Endothelial cell of umbilical vein (primary cell): ENCODE measurements around the gene IER5. TPM values are rescaled to one million over a fixed set of nuclear protein-coding genes. Genes with fewer than 3 reads are reported as not detected.

Experiments used
- BruUV-seq: library from RNA; stranded (reverse); fragments of 400-500 nt; replicated peaks from 2 replicates; lab custom pipeline; 2021; lab: Mats Ljungman, UMichigan
- CTCF ChIA-PET: fragments of 300-600, 350-600 bp; sonication (Branson Sonifier 250); formaldehyde crosslinking; loops from one replicate; lab custom pipeline; 2021; ENCODE audit warnings: antibody characterized with exemption, inconsistent platforms; lab: Charles Lee
- POLR2A ChIA-PET: fragments of 300-600, 350-600 bp; sonication (Branson Sonifier 250); formaldehyde crosslinking; loops from one replicate; lab custom pipeline; 2021; ENCODE audit warnings: antibody characterized with exemption, inconsistent platforms; lab: Charles Lee
- DNase-seq: peaks from one replicate; pipeline ENCODE4 v3.0.0-alpha.2; 2011; ENCODE audit warnings: low read depth, low spot score
- FAIRE-seq: peaks from 2 replicates; lab custom pipeline; 2011; peaks lifted over from hg19 to GRCh38; lab: Jason Lieb, UNC
- H2AFZ ChIP-seq: 2 replicates; pipeline ENCODE4 v1.6.0; 2012; ENCODE audit warnings: low read depth, low read length, control low read depth, inconsistent platforms
- H3K27ac ChIP-seq: 2 replicates; pipeline ENCODE4 v1.5.1; 2011; ENCODE audit warnings: low read depth, mild to moderate bottlenecking, control low read depth, low read length, moderate library complexity; ENCODE audit not compliant: insufficient read depth
- H3K27me3 ChIP-seq, 2 experiments: 2 replicates each; pipeline versions ENCODE4 v1.6.0 to v1.6.1; 2011; ENCODE audit warnings: low read length in 2 of 2, mixed read lengths in 1 of 2; ENCODE audit not compliant: control insufficient read depth in 2 of 2, insufficient read depth in 2 of 2
- H3K36me3 ChIP-seq, 2 experiments: 2 replicates in 1 of 2; 3 replicates in 1 of 2; pipeline ENCODE4 v1.5.1; 2011; ENCODE audit warnings: low read length in 2 of 2, mild to moderate bottlenecking in 1 of 2, moderate library complexity in 1 of 2; ENCODE audit not compliant: control insufficient read depth in 2 of 2, insufficient read depth in 2 of 2; ENCODE audit errors: extremely low read depth in 1 of 2
- H3K4me1 ChIP-seq: 3 replicates; pipeline ENCODE4 v1.5.1; 2011; ENCODE audit warnings: mild to moderate bottlenecking, low read length; ENCODE audit not compliant: control insufficient read depth, insufficient read depth; ENCODE audit errors: extremely low read depth
- H3K4me2 ChIP-seq: 2 replicates; pipeline ENCODE4 v1.6.1; 2011; ENCODE audit warnings: low read length, control low read depth, mixed read lengths; ENCODE audit not compliant: insufficient read depth
- H3K4me3 ChIP-seq, 3 experiments: fragments of 200-600 bp in 1 of 3; sonication (generic), shearing (Covaris generic) in 1 of 3; replicated peaks in 1 of 3; 2 replicates each; pipeline ENCODE4 v1.5.1; 2011 to 2016; ENCODE audit warnings: control low read depth in 3 of 3, low read length in 3 of 3, mild to moderate bottlenecking in 2 of 3, inconsistent platforms in 1 of 3, low read depth in 1 of 3, moderate library complexity in 1 of 3; ENCODE audit not compliant: insufficient read depth in 1 of 3
- H3K79me2 ChIP-seq: 2 replicates; pipeline ENCODE4 v1.6.0; 2012; ENCODE audit warnings: low read length, inconsistent platforms; ENCODE audit not compliant: control insufficient read depth, insufficient read depth
- H3K9ac ChIP-seq: replicated peaks from 2 replicates; pipeline ENCODE3; 2011; ENCODE audit warnings: low read length, control low read depth; ENCODE audit not compliant: insufficient read depth; ENCODE audit errors: extremely low read depth
- H3K9me1 ChIP-seq: replicated peaks from 3 replicates; pipeline ENCODE4 v1.6.0; 2011; ENCODE audit warnings: mild to moderate bottlenecking, low read length; ENCODE audit not compliant: control insufficient read depth, insufficient read depth; ENCODE audit errors: extremely low read depth
- H3K9me3 ChIP-seq: replicated peaks from 2 replicates; pipeline ENCODE4 v1.5.1; 2012; ENCODE audit warnings: low read length, inconsistent platforms; ENCODE audit not compliant: control insufficient read depth, insufficient read depth
- H4K20me1 ChIP-seq: replicated peaks from 2 replicates; pipeline ENCODE3; 2011; ENCODE audit warnings: mild to moderate bottlenecking, low read length; ENCODE audit not compliant: control insufficient read depth, insufficient read depth; ENCODE audit errors: extremely low read depth
- EZH2 ChIP-seq: IDR thresholded peaks from 2 replicates; pipeline ENCODE4 v1.6.1; 2012; ENCODE audit warnings: borderline replicate concordance, low read depth, mild to moderate bottlenecking, moderate library complexity, low read length, inconsistent platforms; ENCODE audit not compliant: severe bottlenecking
- FOS ChIP-seq: IDR thresholded peaks from 2 replicates; pipeline ENCODE4 v1.6.1; 2011; ENCODE audit warnings: mild to moderate bottlenecking, low read length, moderate library complexity, borderline replicate concordance; ENCODE audit not compliant: insufficient read depth
- GATA2 ChIP-seq: IDR thresholded peaks from 2 replicates; pipeline ENCODE4 v1.7.0; 2011; ENCODE audit warnings: low read depth, mild to moderate bottlenecking, moderate library complexity, mixed read lengths, low read length; ENCODE audit not compliant: insufficient read length, insufficient read depth
- JUN ChIP-seq: IDR thresholded peaks from 2 replicates; pipeline ENCODE4 v1.6.1; 2011; ENCODE audit warnings: borderline replicate concordance, low read depth; ENCODE audit not compliant: insufficient read length, insufficient read depth
- MYC ChIP-seq: IDR thresholded peaks from one replicate; pipeline ENCODE4 v1.6.1; 2011; ENCODE audit warnings: mild to moderate bottlenecking, low read depth, low read length
- POLR2A ChIP-seq: IDR thresholded peaks from 2 replicates; pipeline ENCODE4 v1.6.1; 2012; ENCODE audit warnings: low read depth, mild to moderate bottlenecking, control low read depth, low read length
- POLR2AphosphoS5 ChIP-seq: IDR thresholded peaks from 2 replicates; pipeline ENCODE4 v1.6.1; 2012; ENCODE audit warnings: low read depth, mild to moderate bottlenecking, control low read depth, low read length, moderate library complexity; ENCODE audit not compliant: insufficient read depth
- dilution Hi-C: fragments of 300-500 bp; cut with MboI; formaldehyde crosslinking; loops from one replicate; pipeline ENCODE4 v1.15.0; 2019; ENCODE audit warnings: low sequenced_read_pairs; ENCODE audit not compliant: extremely low pct_ligation_motif_present
- intact Hi-C: fragments of 100-400 bp; cut with micrococcal nuclease; formaldehyde crosslinking; loops from one replicate; pipeline ENCODE4 v1.10.0; 2022
- polyA plus RNA-seq, 4 experiments: library from polyadenylated mRNA; depleted of rRNA in 3 of 4; stranded (reverse) in 3 of 4; unstranded in 1 of 4; fragments of >200 nt; gene quantifications; 2 replicates each; pipeline versions ENCODE4 v1.2.1 to v1.2.3, GENCODE V29; 2011 to 2012; ENCODE audit warnings: missing spikeins in 1 of 4
- total RNA-seq: library from RNA; stranded (reverse); gene quantifications from 2 replicates; pipeline ENCODE4 v1.2.3, GENCODE V29; 2021
- TF ChIP-seq, protein P1 (sequence below), 2 donors: IDR thresholded peaks; 1 replicate in 1 of 2; 2 replicates in 1 of 2; pipeline ENCODE4 v1.5.1; 2011; ENCODE audit warnings: low read length in 2 of 2, mild to moderate bottlenecking in 2 of 2, moderate library complexity in 2 of 2, control low read depth in 1 of 2, inconsistent platforms in 1 of 2, low read depth in 1 of 2; ENCODE audit not compliant: insufficient read depth in 1 of 2; ENCODE audit errors: extremely low read depth in 1 of 2
- TF ChIP-seq, protein P2 (sequence below): IDR thresholded peaks from 2 replicates; pipeline ENCODE4 v1.6.1; 2011; ENCODE audit not compliant: insufficient read depth, insufficient read length

The IER5 gene
- total and polyA plus RNA-seq, 2 donors (not counting 3 experiments of a cell fraction or from before 2014, with no cell fraction given) = 6.6 to 14.4 TPM

DNA sequence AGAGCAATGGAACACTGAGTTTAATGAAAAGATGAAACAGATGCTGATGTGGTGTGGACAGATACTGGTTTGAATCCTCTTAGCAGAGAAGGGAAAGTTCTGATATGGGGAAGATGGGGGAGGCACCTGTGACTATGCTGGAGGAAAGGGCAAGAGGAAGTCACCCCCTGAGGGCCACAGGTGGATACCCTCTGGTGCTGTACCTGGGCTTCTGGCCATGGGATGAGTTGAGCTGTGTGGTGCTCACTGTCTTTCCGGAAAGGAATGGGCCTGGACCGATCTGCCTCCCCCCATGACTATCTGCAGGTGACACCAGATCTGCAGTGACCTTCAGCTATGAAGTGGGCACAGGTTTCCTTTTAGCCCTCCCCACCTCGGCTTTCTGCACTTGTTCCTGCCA lies 52.4 kb downstream of the IER5 start:
- TF ChIP-seq POLR2A (no peak), POLR2AphosphoS5 (no peak), EZH2 (no peak), JUN (no peak), FOS (no peak), GATA2 (no peak), MYC (no peak)
- TF ChIP-seq, protein P1, sequence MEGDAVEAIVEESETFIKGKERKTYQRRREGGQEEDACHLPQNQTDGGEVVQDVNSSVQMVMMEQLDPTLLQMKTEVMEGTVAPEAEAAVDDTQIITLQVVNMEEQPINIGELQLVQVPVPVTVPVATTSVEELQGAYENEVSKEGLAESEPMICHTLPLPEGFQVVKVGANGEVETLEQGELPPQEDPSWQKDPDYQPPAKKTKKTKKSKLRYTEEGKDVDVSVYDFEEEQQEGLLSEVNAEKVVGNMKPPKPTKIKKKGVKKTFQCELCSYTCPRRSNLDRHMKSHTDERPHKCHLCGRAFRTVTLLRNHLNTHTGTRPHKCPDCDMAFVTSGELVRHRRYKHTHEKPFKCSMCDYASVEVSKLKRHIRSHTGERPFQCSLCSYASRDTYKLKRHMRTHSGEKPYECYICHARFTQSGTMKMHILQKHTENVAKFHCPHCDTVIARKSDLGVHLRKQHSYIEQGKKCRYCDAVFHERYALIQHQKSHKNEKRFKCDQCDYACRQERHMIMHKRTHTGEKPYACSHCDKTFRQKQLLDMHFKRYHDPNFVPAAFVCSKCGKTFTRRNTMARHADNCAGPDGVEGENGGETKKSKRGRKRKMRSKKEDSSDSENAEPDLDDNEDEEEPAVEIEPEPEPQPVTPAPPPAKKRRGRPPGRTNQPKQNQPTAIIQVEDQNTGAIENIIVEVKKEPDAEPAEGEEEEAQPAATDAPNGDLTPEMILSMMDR (IDR thresholded peaks at IDR 0.05; ENCODE audit: extremely low read depth in 1 of 2, insufficient read depth in 1 of 2, low read depth in 1 of 2, low read length in 2 of 2) = no peak
- TF ChIP-seq, protein P2, sequence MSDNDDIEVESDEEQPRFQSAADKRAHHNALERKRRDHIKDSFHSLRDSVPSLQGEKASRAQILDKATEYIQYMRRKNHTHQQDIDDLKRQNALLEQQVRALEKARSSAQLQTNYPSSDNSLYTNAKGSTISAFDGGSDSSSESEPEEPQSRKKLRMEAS = no peak
- DNase-seq (no peak), FAIRE-seq (no peak)
- no peaks in the 10 kb centered on the region for H3K36me3 ChIP-seq
- no TSS peak for BruUV-seq
- intact Hi-C loops = loop anchor here (5.0 kb wide), 2 partner anchors 189 to 509 kb away; partner anchors contain the start of gene XPR1
- H3K9me1 ChIP-seq = no peaks in the 10 kb centered on the region
- H3K4me2 ChIP-seq = no peak overlapping the region
- no peak overlapping the region for H3K9ac ChIP-seq
- no peak overlapping the region for H3K4me3 ChIP-seq
- H2AFZ ChIP-seq = no peak overlapping the region
- H3K27ac ChIP-seq = no peak overlapping the region
- ChIA-PET CTCF (interaction anchor here (1.0 to 9.6 kb wide), 20 partner anchors 9 to 625 kb away, joined by 3 to 319 read pairs (median 16); partner anchors contain the start of genes IER5, MR1 and STX6), POLR2A (interaction anchor here (1.0 to 5.9 kb wide), 3 partner anchors 35 to 51 kb away, joined by 3 to 53 read pairs (median 3); partner anchors contain the start of gene IER5)
- no peaks in the 10 kb centered on the region for H3K79me2 ChIP-seq
- peaks cover 29% of the 10 kb centered on the region for H3K4me1 ChIP-seq
- dilution Hi-C loops = no loop called here
- no peaks in the 10 kb centered on the region for H4K20me1 ChIP-seq
- no peaks in the 10 kb centered on the region for H3K9me3 ChIP-seq
- peaks cover 0 to 9% of the 10 kb centered on the region in 2 experiments for H3K27me3 ChIP-seq
